A673 (cell line): ENCODE measurements around the gene ZNF778. TPM values are rescaled to one million over a fixed set of nuclear protein-coding genes. Genes with fewer than 3 reads are reported as not detected.

Source experiments
- BruUV-seq: library from RNA; stranded (reverse); fragments of 400-500 nt; replicated peaks from 2 replicates; lab custom pipeline; 2021; lab: Mats Ljungman, UMichigan
- CTCF ChIA-PET: fragments of 300-600 bp; sonication (Branson Sonifier 250); formaldehyde crosslinking; loops from one replicate; lab custom pipeline; 2022; ENCODE audit warnings: antibody characterized with exemption; lab: Charles Lee
- POLR2A ChIA-PET: fragments of 300-600 bp; sonication (Branson Sonifier 250); formaldehyde crosslinking; loops from one replicate; lab custom pipeline; 2022; ENCODE audit warnings: antibody characterized with exemption; ENCODE audit not compliant: low non-redundant PET; lab: Charles Lee
- DNase-seq: peaks from one replicate; pipeline ENCODE4 v3.0.0-alpha.2; 2015; ENCODE audit warnings: low spot score
- H3K27ac ChIP-seq: fragments of 200-600 bp; sonication (generic); 2 replicates; pipeline ENCODE4 v1.5.1; 2016; ENCODE audit warnings: mixed run types, low read depth, mild to moderate bottlenecking, mixed read lengths, antibody characterized with exemption, low read length; ENCODE audit not compliant: poor library complexity, severe bottlenecking
- H3K27me3 ChIP-seq: fragments of 200-600 bp; sonication (generic); replicated peaks from 2 replicates; pipeline ENCODE4 v1.6.1; 2017; ENCODE audit warnings: mixed run types, low read depth, mild to moderate bottlenecking, mixed read lengths, antibody characterized with exemption, low read length; ENCODE audit not compliant: insufficient read depth, poor library complexity
- H3K36me3 ChIP-seq: fragments of 200-600 bp; sonication (generic); 2 replicates; pipeline ENCODE4 v1.6.1; 2016; ENCODE audit warnings: mixed run types, mild to moderate bottlenecking, mixed read lengths, antibody characterized with exemption, low read length; ENCODE audit not compliant: insufficient read depth, poor library complexity, severe bottlenecking
- H3K4me1 ChIP-seq: fragments of 200-600 bp; sonication (generic); 2 replicates; pipeline ENCODE4 v1.6.1; 2017; ENCODE audit warnings: mixed run types, mild to moderate bottlenecking, mixed read lengths, antibody characterized with exemption, low read length; ENCODE audit not compliant: insufficient read depth, poor library complexity, severe bottlenecking
- H3K4me3 ChIP-seq: fragments of 200-600 bp; sonication (generic); 2 replicates; pipeline ENCODE4 v1.5.1; 2016; ENCODE audit warnings: low read depth, mixed run types, mild to moderate bottlenecking, mixed read lengths, low read length; ENCODE audit not compliant: poor library complexity, severe bottlenecking
- H3K9me3 ChIP-seq: fragments of 200-600 bp; sonication (generic); 2 replicates; pipeline ENCODE4 v1.6.1; 2016; ENCODE audit warnings: mixed run types, low read depth, mild to moderate bottlenecking, mixed read lengths, antibody characterized with exemption, low read length; ENCODE audit not compliant: poor library complexity, severe bottlenecking
- CTCF ChIP-seq: fragments of 300-800, 200-600 bp; sonication (generic); conservative IDR thresholded peaks from 2 replicates; pipeline ENCODE4 v1.5.1; 2017; ENCODE audit warnings: low read depth, mild to moderate bottlenecking, antibody characterized with exemption, low read length, moderate library complexity, mixed read lengths
- EZH2 ChIP-seq: fragments of 200-600 bp; sonication (generic); IDR thresholded peaks from 2 replicates; pipeline ENCODE4 v1.6.1; 2017; ENCODE audit warnings: borderline replicate concordance, low read depth, mild to moderate bottlenecking, mixed read lengths, antibody characterized with exemption, low read length; ENCODE audit not compliant: poor library complexity, severe bottlenecking
- intact Hi-C: fragments of 100-400 bp; cut with micrococcal nuclease; formaldehyde crosslinking; loops from one replicate; pipeline ENCODE4 v1.10.0; 2022; ENCODE audit not compliant: unreplicated experiment
- total RNA-seq: library from RNA; stranded (reverse); gene quantifications from 2 replicates; pipeline ENCODE4 v1.2.3, GENCODE V29; 2021

The ZNF778 gene
- total RNA-seq, 1 experiment from 2014 or later = 14.0 TPM

GRCh38 chr16:89174877-89175276, 42.6 kb upstream of the ZNF778 start:
- POLR2A ChIA-PET = no interaction called here
- no peaks in the 10 kb centered on the region for H3K9me3 ChIP-seq
- intact Hi-C loops = loop anchor here (5.0 kb wide), 1 partner anchor 363 kb away; the partner anchor contains the start of gene APRT
- CTCF ChIA-PET = no interaction called here
- H3K27me3 ChIP-seq = no peaks in the 10 kb centered on the region
- DNase-seq = no peak
- H3K4me3 ChIP-seq = no peak overlapping the region
- no peaks in the 10 kb centered on the region for H3K36me3 ChIP-seq
- peaks cover 4% of the 10 kb centered on the region for H3K4me1 ChIP-seq
- BruUV-seq = no TSS peak
- H3K27ac ChIP-seq = no peak overlapping the region
- TF ChIP-seq EZH2 (no peak), CTCF (no peak)

GRCh38 chr16:89175280-89176146, 42.0 kb upstream of the ZNF778 start:
- intact Hi-C loops = no loop called here
- ChIA-PET CTCF (no interaction called here), POLR2A (no interaction called here)
- TF ChIP-seq CTCF = no peak
- no peak for TF ChIP-seq EZH2
- BruUV-seq = no TSS peak
- Histone ChIP-seq H3K36me3 (no peaks in the 10 kb centered on the region), H3K4me1 (peaks cover 4% of the 10 kb centered on the region), H3K9me3 (no peaks in the 10 kb centered on the region), H3K4me3 (no peak overlapping the region), H3K27ac (no peak overlapping the region), H3K27me3 (no peaks in the 10 kb centered on the region)
- no peak for DNase-seq

GRCh38 chr16:89176147-89176690, 41.3 kb upstream of the ZNF778 start:
- no TSS peak for BruUV-seq
- Histone ChIP-seq H3K36me3 (no peaks in the 10 kb centered on the region), H3K4me3 (no peak overlapping the region), H3K9me3 (no peaks in the 10 kb centered on the region), H3K27me3 (no peaks in the 10 kb centered on the region), H3K27ac (no peak overlapping the region), H3K4me1 (peaks cover 4% of the 10 kb centered on the region)
- ChIA-PET CTCF (no interaction called here), POLR2A (interaction anchor here (0.6 kb wide), 1 partner anchor 406 kb away, joined by 3 read pairs; no protein-coding TSS in a partner anchor)
- intact Hi-C loops = no loop called here
- DNase-seq = no peak
- TF ChIP-seq CTCF = no peak
- TF ChIP-seq EZH2 = no peak
